IPS-11a (cell line): Measurements from ENCODE around the gene SPATA25.

Source experiments
- H3K4me3 ChIP-seq: one replicate; pipeline ENCODE4 v1.5.1; 2013; ENCODE audit warnings: low read depth, low read length, control low read depth

The SPATA25 gene

DNA sequence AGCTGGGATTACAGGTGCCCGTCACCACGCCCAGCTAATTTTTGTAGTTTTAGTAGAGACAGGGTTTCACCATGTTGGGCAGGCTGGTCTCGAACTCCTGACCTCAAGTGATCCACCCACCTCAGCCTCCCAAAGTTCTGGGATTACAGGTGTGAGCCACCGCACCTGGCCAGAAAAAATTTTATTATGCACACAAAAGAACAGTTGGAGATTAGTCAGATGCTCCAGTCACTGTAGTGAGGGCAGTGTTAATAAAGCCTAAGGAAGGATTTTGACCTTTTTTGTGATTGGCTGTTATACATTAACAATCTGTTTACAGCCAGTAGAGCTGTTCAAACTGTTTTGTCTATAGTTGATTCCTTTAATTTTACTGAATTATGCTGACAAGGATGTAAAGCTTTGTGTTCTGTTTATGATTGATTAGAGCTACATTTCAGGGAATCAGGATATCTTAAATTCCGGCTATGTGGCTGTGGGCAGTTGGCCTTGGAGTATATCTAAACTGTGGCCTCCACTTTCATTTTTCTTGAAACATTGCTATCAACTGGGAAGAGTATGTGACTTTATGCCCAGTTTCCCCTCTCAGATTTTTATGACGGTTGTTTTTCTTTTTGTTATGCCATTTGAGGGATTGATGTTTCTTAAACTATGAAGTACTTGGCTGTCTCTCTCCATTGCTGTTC, 20.1 kb downstream of the SPATA25 start:
- H3K4me3 ChIP-seq, result no peak overlapping the region

DNA sequence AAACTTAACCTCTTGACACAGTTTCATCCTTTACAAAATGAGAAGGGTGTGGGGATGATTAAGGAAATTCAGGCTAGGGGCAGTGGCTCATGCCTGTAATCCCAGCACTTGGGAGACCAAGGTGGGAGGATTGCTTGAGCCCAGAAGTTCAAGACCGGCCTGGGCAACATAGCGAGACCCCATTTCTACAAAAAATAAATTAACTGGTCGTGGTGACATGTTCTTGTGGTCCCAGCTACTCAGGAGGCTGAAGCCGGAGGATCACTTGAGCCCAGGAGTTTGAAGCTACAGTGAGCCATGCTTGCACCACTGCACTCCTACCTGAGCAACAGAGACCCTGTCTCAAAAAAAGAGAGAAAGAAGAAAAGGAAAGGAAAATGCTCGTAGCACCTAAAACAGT, 21.0 kb downstream of the SPATA25 start:
- H3K4me3 ChIP-seq, result no peak overlapping the region

DNA sequence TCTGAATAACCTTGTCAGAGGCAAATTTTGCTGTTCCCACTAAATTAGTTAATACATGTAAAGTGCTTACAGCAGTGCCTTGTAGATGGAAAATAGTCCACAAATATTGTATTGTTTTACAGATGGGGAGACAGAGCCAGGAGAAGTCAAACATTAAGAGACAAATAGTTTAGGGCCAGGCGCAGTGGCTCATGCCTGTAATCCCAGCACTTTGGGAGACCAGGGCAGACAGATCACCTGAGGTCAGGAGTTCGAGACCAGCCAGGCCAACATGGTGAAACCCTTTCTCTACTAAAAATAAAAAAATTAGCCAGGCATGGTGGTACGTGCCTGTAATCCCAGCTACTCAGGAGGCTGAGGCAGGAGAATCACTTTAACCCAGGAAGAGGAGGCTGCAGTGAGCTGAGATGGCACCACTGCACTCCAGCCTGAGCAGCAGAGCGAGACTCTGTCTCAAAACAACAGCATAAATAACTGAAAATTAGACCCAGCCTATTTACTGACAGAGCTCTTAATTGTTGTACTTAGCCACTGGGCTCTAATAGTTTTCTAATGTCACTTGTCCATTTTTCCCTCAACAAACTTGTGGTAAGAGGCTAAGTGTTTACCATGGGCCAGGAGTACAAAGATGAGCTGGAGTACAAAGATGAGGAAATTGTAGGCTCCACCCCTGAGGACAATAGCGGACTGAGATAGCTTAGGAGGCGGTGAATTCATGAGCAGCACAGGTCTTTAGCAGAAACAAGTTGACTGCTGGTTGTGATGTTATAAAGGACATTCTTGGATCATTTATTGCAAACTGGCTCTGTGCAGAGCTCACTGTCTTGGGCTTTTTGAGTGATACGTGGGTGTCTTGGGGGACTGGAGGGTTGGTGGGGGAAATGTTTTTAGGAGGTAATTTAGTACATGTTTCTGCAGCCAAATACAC, 23.6 kb downstream of the SPATA25 start:
- no peak overlapping the region for H3K4me3 ChIP-seq

DNA sequence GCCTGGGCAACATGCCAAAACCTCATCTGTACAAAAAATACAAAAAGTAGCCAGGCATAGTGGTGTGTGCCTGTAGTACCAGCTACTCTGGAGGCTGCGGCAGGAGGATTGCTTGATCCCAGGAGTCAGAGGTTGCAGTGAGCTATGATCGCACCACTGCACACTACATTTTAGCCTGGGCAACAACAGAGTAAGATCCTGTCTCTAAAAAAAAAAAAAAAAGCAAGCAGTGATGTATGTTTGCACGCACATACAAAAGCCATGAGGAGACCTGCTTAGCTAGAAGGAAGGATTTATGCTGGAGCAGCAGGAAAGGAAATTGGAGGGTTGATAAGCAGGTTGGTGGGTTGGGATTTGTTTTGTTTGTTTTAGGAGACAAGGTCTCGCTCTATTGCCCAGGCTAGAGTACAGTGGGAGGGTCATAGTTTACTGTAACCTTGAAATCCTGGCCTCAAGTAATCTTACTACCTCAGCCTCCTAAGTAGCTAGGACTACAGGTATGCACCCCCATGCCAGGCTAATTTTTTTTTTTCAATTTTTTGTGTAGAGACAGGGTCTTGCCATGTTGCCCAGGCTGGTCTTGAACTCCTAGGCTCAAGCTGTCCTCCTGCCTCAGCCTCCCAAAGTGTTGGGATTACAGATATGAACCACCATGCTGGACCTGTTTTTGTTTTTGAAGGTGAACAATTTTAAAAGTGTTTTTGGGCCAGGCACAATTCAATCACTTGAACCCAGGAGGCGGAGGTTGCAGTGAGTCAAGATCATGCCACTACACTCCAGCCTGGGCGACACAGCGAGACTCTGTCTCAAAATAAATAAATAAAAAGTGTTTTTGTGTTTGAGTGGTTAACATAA, 26.0 kb downstream of the SPATA25 start:
- H3K4me3 ChIP-seq, result no peak overlapping the region

DNA sequence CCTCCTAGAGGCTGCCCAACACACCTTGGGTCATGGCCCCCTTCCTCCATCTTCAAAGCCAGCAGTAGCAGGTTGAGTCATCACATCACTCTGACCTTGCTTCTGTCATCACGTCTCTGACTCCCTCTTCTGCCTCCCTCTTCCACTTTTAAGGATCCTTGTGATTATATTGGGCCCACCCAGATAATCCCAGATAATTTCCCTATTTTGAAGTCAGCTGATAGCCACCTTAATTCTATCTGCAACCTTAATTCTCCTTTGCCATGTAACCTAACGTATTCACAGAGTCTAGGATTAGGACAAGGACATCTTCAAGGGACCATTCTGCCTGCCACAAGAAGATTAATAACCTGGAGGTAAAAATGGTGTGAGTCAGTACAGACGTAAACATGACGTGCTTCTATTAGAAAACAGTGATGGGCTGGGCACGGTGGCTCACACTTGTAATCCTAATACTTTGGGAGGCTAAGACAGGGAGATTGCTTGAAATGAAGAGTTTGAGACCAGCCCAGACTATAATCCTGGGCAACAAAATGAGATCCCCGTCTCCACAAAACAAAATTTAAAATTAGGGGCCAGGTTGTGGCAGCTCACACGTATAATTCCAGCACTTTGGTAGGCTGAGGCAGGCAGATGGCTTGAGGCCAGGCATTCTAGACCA, 26.7 kb downstream of the SPATA25 start:
- no peak overlapping the region for H3K4me3 ChIP-seq

DNA sequence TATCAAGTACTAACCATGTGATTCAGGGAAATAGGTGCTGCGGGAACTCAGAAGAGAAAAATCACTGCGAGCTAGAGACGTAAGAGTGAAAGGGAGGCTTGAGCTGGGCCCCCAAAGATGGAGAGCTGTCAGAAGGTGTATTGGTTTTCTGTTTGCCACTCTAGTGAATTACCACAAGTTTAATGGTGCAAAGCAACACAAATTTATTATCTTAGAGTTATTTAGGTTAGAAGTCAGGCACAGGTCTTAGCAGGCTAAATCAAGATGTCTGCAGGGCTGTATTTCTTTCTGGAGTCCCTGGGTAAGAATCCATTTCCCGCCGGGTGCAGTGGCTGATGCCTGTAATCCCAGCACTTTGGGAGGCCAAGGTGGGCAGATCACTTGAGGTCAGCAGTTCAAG, 27.5 kb downstream of the SPATA25 start:
- H3K4me3 ChIP-seq, result no peak overlapping the region

DNA sequence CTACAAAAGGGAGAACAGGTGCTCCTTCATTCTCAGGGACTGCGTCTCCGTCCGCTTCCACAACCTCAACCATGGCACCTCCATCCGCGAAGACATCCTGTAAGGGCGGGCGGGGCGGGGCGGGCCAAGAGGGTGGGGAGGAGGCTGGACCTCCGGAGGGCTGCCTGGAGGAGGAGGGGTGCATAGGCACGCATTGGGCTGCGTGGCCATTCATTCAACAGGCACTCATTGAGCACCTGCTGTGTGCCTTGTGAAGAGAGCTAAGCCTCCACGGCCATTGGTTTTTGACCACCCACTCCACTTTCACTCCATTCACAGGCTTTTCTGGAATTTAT, 29.6 kb downstream of the SPATA25 start:
- H3K4me3 ChIP-seq, result peak overlapping the region; percentile 46

DNA sequence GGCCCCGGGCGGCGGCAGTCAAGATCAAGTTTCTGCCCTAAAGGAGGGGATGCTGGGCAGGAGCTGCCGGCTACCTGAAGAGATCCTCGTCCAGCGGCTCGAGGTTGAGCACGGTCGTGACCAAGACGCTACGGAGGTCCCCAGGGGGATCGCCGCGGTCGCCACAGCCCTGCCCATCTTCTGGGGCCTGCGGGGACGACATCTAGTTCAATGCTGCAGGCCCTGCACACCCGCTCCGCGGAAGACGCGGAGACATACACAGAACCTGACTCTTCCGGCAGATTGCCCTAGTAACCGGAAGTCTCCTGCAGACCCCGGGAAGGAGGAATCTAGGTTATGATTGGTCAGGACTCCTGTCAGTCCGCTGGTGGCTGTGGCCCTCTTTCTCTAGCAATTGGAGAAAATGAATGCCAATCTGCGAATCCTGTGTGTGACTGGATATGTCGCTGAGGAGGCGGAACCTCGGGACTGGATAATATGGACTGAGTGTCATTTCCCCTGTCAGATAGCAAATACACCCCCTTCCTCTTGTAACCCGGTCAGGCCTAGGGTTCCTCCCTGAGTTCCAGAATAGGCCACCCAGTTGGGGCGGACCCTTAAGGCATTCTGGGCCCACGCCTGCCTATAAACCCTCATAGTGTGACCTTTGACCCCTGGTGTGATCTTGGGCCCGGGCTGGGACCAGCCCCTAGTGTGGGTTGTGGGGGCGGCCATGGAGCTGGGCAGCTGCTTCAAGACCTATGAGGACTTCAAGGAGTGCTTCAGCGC, 30.1 kb downstream of the SPATA25 start, which contains the start of the genes ACOT8 and ZSWIM3:
TSS of gene ACOT8 (minus strand) at position 279 of the 768 bp plus-strand sequence. CDS start at position 202, 77 bp downstream.
TSS of gene ZSWIM3 (plus strand) at position 501 of the 768 bp plus-strand sequence. CDS start at position 713, 212 bp downstream.
- H3K4me3 ChIP-seq, result peak within 1 kb of the TSS; percentile 97

DNA sequence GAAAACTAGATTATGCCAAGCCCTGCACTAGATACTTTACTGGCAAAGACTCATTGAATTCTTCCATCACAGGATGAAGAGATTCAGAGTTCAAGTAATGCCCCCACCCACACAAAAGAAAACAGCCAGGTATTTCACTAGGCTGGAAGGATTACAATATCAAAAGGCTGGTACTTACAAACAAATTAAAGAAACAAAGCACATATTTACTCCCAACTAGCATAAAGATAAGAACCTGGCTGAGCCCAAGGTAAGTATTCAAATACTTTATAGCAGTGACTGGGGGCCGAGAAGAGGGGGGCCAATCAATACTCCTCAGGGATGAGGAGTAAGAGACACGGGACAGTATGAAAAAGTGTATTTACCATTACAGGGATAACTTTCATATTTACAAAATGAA, 33.9 kb downstream of the SPATA25 start:
- no peak overlapping the region for H3K4me3 ChIP-seq

DNA sequence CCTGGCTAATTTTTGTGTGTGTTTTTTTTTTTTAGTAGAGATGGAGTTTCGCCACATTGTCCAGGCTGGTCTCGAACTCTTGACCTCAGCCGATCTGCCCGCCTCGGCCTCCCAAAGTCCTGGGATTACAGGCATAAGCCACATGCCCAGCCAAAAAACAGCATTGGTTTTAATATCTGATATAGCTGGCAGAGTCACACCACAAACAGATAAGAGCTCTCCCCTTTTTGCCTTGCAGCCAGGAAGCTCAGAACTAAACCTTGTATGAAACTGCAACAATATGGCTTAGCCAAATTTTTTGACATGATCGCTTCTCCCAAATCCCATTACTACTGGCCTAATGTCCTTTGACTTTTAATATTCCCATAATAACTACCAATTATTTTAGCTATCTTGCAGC, 35.1 kb downstream of the SPATA25 start:
- H3K4me3 ChIP-seq, result no peak overlapping the region

DNA sequence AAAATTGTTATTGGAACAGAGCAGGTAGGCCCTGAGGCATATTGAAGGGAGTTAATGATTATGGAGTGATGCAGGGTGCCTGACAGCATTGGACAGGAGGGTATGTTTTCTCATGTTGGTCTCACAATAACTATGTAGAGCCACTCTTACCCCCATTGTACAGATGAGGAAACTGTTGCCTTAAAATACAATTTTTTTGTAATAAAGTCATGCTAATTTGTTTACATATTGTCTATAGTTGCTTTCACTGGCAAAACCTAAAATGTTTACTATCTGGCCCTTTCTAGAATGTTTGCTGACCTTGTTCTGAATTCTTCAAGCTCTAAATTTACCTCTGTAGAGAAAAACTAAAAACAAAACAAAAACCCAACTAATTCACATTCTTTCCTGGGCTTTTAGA, 35.9 kb downstream of the SPATA25 start:
- H3K4me3 ChIP-seq, result no peak overlapping the region

DNA sequence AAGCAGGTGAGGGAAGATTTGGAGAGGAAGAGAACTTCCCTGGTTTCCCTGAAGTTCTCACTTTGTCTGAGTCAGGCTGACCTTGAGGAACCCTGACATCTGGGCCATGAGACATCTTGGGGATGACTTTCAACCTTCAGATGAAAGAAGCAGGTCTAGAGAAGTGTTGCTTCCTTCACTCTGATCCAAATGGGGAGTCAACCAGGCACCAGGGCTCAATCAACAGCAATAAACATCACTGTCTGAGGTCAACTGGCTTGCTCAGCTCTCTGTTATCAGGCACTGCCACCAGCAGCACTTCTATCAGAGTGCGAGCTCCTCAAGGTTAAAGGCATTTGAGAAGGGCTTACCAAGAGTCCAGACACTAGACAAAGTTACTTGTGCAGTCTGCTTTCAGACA, 36.5 kb downstream of the SPATA25 start:
- H3K4me3 ChIP-seq, result no peak overlapping the region

DNA sequence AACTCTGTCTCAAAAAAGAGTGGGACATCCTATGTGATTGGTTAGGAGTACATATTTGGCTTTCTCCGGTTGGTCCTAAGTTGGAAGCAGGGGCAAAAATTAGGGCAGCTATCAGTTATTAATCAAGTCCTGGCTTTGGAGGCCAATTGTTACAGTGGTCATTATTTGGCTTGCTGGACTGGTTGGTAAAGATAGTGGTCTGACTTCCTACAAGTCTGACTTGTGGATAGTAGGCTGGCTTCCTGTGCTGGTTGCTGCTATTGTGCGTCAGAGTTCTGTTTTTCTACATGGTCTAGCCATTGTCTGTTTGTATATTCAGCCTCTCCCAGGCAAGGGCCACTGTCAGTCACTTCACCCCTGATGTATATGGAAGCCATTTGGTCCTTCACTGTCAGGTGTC, 37.2 kb downstream of the SPATA25 start:
- no peak overlapping the region for H3K4me3 ChIP-seq

DNA sequence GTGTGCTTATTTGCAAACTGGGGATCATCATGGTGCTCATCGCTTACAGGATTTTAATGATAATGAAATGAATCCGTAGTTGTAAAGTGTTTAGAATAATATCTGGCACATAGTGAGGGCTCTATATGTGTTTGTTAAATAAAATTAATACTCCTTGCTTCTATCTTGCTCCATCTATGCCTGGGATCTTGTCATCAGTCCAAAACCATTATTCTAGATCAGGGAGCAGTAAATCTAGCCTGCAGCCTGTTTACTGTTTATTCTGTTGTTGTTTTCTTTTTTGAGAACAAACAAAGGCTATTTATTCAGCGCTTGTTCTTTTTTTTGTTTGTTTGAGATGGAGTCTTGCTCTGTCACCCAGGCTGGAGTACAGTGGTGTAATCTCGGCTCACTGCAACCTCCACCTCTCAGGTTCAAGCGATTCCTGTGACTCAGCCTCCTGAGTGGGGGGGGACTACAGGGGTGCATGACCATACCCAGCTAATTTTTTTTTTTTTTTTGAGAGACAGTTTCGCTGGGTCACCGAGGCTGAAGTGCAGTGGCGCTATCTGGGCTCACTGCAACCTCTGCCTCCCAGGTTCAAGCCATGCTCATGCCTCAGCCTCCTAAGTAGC, 38.3 kb downstream of the SPATA25 start:
- H3K4me3 ChIP-seq, result no peak overlapping the region

DNA sequence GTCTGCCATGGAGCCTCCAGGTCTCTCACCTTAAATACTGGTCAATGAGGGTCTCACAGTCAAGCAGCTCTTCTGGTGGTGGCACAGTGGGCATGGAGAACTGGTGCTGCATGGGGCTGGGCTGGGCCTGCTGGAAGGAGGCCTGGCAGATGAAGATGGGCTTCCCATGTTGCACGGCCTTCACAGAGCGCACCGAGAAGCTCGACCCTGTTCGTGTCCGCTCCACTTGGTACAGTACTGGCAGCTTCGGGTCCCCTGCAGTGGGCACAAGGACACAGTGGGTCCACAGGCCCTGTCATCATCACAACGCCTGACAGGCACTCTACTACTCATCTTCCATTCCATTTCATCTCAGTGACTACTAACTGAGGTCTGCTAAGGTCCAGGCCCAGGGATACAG, 39.0 kb downstream of the SPATA25 start:
- no peak overlapping the region for H3K4me3 ChIP-seq

DNA sequence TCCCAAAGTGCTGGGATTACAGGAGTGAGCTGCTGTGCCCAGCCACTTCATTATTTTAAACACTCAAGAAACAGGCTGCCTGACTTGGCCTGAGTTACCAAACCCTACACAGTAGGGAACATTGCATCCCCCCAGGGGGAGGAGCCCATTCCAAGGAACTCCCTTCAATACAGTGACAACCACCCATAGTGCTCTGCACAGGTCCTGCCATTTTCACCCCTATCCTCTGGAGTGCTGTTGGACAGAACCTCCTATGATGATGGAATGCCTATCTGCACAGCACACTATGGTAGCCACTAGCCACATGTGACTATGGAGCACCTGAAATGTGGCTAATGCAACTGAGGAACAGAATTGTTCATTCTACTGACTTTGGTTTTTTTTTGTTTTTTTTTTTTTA, 42.0 kb downstream of the SPATA25 start:
- no peak overlapping the region for H3K4me3 ChIP-seq

DNA sequence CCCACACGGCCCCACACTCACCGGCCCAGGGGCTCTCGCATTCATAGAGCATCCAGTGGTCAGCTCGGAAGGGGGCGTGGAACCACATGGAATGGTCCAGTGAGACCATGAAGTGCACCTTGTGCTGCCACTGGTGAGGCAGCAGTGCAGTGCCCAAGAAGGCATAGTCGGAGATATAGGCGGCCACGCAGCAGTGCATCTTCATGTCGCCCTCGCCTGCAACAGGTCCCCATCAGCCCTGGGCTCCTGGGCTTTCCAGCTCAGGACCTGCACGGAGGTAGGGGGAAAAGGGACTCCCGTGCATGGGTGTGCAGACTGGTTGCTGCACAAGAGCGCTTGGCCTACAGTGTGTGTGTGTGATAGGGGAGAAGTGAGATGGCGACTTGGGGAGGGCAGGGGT, 43.9 kb downstream of the SPATA25 start:
- no peak overlapping the region for H3K4me3 ChIP-seq

DNA sequence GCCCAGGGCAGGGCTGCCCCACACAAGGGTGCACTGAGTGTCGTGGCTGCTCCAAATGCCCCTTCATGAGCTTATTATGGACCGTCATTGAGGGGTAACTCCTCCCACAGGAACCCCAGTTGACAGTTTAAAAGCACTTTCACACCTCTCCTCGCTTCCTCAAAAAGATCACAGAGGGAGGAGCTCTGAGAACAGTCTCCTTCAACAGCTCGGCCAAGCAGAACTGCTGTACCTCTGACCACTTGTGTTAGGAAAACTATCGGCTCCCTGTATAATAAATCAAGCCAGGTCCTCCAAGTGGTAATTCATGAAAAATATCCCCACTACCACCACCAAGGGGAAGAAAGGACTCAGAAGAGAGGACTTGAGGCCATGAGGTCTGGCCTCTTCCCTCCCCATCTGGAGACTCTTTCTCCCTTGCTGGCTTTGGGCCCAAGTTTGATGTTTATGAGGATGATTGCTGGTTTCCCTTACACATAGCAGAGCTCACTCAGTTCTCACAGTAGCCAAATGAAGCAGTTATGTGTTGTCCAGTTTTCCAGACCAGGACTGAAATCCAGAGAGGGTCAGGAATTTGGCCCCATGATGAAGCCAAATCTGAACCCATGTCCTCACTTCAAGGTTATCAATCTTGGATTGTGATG, 45.1 kb downstream of the SPATA25 start:
- no peak overlapping the region for H3K4me3 ChIP-seq
